ENCODE results near the gene UGT2B28. TPM values are rescaled to one million over a fixed set of nuclear protein-coding genes. Genes with fewer than 3 reads are reported as not detected.

UGT2B28 gene
- total and polyA plus RNA-seq, 2 of the 8 experiments (the other 6 are each of a cell fraction or from before 2014, with no cell fraction given) = not detected

DNA sequence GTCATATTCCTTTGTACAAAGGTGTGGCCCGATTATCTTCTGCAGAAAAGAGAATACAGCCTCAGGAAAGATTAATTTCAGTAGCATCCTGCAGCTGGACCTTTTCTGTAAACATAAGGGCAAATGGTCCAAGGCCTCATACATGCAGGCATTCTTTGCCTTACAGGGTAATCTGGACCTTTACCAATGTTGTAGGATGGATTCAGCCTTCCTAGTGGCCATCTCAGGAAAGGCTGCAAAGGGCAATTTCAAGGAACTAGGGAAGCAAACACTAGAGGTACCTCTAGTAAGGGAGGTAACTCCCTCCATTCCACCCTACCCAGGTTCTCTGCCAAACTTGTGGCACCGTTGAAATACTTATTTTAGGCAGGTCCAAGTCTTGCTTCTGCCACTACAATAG lies 43.0 kb downstream of the UGT2B28 start (continued):
- no peak for TF ChIP-seq CTBP2 (IDR thresholded peaks at IDR 0.05; ENCODE audit: borderline replicate concordance, insufficient read depth, insufficient read length, low read length)
- TF ChIP-seq, protein P1, sequence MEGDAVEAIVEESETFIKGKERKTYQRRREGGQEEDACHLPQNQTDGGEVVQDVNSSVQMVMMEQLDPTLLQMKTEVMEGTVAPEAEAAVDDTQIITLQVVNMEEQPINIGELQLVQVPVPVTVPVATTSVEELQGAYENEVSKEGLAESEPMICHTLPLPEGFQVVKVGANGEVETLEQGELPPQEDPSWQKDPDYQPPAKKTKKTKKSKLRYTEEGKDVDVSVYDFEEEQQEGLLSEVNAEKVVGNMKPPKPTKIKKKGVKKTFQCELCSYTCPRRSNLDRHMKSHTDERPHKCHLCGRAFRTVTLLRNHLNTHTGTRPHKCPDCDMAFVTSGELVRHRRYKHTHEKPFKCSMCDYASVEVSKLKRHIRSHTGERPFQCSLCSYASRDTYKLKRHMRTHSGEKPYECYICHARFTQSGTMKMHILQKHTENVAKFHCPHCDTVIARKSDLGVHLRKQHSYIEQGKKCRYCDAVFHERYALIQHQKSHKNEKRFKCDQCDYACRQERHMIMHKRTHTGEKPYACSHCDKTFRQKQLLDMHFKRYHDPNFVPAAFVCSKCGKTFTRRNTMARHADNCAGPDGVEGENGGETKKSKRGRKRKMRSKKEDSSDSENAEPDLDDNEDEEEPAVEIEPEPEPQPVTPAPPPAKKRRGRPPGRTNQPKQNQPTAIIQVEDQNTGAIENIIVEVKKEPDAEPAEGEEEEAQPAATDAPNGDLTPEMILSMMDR (IDR thresholded peaks at IDR 0.05; ENCODE audit: control extremely low read depth in 1 of 3, insufficient read depth in 1 of 3, low read depth in 1 of 3, low read length in 3 of 3) = peak in 1 of 3 experiments; percentile 15; a peak in 1 of 4 replicates
- TF ChIP-seq PHF8 (conservative IDR thresholded peaks at IDR 0.05; ENCODE audit: low read depth, low read length) = no peak
